Gastrocnemius medialis (tissue), 4 donors: ENCODE data around the gene RNF113B.

Source experiments
- CTCF ChIP-seq, 5 experiments: fragments of 450-650 bp in 3 of 5; fragments of 200-600 bp in 2 of 5; sonication (generic) in 2 of 5; IDR thresholded peaks in 4 of 5; conservative IDR thresholded peaks in 1 of 5; 1 replicate in 4 of 5; 2 replicates in 1 of 5; pipeline ENCODE4 v1.5.1; 2016 to 2019; ENCODE audit warnings: antibody characterized with exemption in 5 of 5, mild to moderate bottlenecking in 3 of 5, moderate library complexity in 3 of 5
- POLR2A ChIP-seq, 2 donors: fragments of 450-650 bp; IDR thresholded peaks; one replicate each; pipeline ENCODE4 v1.6.1; 2017; ENCODE audit warnings: antibody characterized with exemption in 2 of 2, mild to moderate bottlenecking in 2 of 2, moderate library complexity in 2 of 2

GRCh38 chr13:98215508-98215907, 38.4 kb upstream of the RNF113B start:
- TF ChIP-seq CTCF (IDR thresholded peaks at IDR 0.05 in 4 of 5, conservative IDR thresholded peaks at IDR 0.05 in 1 of 5) (no peak), POLR2A (IDR thresholded peaks at IDR 0.05) (no peak)
